Mesenchymal stem cell (in vitro differentiated cells and primary cell): ENCODE measurements around the gene QPRT.
A peak's percentile ranks its signal among the peaks of the same experiment; 100 is the strongest.

ENCODE experiments used
- DNase-seq: peaks from one replicate; pipeline ENCODE4 v3.0.0-alpha.2; 2013
- H2AFZ ChIP-seq: one replicate; pipeline ENCODE4 v1.6.1; 2013; ENCODE audit warnings: low read depth, mild to moderate bottlenecking, control low read depth, inconsistent platforms, low read length, moderate library complexity
- H2AK5ac ChIP-seq: 2 replicates; pipeline ENCODE4 v1.6.1; 2013; ENCODE audit warnings: low read length, moderate library complexity, mild to moderate bottlenecking, inconsistent platforms; ENCODE audit not compliant: severe bottlenecking
- H2BK120ac ChIP-seq: one replicate; pipeline ENCODE4 v1.6.1; 2013; ENCODE audit warnings: low read depth, mild to moderate bottlenecking, inconsistent platforms, low read length, moderate library complexity
- H2BK12ac ChIP-seq, 2 experiments: one replicate each; pipeline ENCODE4 v1.6.1; 2013; ENCODE audit warnings: inconsistent platforms in 2 of 2, low read length in 2 of 2, mild to moderate bottlenecking in 2 of 2, moderate library complexity in 2 of 2, control low read depth in 1 of 2
- H2BK15ac ChIP-seq: one replicate; pipeline ENCODE4 v1.6.1; 2013; ENCODE audit warnings: mild to moderate bottlenecking, low read depth, inconsistent platforms; ENCODE audit not compliant: poor library complexity, severe bottlenecking
- H2BK5ac ChIP-seq: 2 replicates; pipeline ENCODE4 v1.6.1; 2013; ENCODE audit warnings: low read depth, mild to moderate bottlenecking, low read length, control low read depth, inconsistent platforms; ENCODE audit not compliant: poor library complexity, severe bottlenecking
- H3K14ac ChIP-seq, 2 experiments: one replicate each; pipeline ENCODE4 v1.6.1; 2013; ENCODE audit warnings: inconsistent platforms in 2 of 2, low read length in 2 of 2, control low read depth in 1 of 2, mild to moderate bottlenecking in 1 of 2, moderate library complexity in 1 of 2
- H3K18ac ChIP-seq, 2 experiments: one replicate each; pipeline ENCODE4 v1.6.1; 2013; ENCODE audit warnings: inconsistent platforms in 2 of 2, low read length in 2 of 2, control low read depth in 1 of 2, low read depth in 1 of 2, mild to moderate bottlenecking in 1 of 2
- H3K23ac ChIP-seq, 2 experiments: one replicate each; pipeline ENCODE4 v1.6.1; 2013; ENCODE audit warnings: inconsistent platforms in 2 of 2, low read length in 2 of 2, mild to moderate bottlenecking in 2 of 2, moderate library complexity in 2 of 2, control low read depth in 1 of 2
- H3K27ac ChIP-seq: 2 replicates; pipeline ENCODE4 v1.5.1; 2013; ENCODE audit warnings: mild to moderate bottlenecking, moderate library complexity, low read length, control low read depth, inconsistent platforms; ENCODE audit not compliant: poor library complexity, severe bottlenecking
- H3K27me3 ChIP-seq, 2 experiments: 2 replicates each; pipeline versions ENCODE4 v1.6.1 to v1.7.0; 2013; ENCODE audit warnings: low read length in 2 of 2, mild to moderate bottlenecking in 2 of 2, moderate library complexity in 2 of 2, control low read depth in 1 of 2, inconsistent platforms in 1 of 2; ENCODE audit not compliant: control insufficient read depth in 1 of 2, insufficient read depth in 1 of 2
- H3K36me3 ChIP-seq, 2 experiments: 2 replicates each; pipeline versions ENCODE4 v1.6.1 to v1.7.0; 2013; ENCODE audit warnings: low read length in 2 of 2, control low read depth in 1 of 2, inconsistent platforms in 1 of 2, low read depth in 1 of 2, mild to moderate bottlenecking in 1 of 2; ENCODE audit not compliant: insufficient read depth in 2 of 2, control insufficient read depth in 1 of 2
- H3K4ac ChIP-seq, 2 experiments: one replicate each; pipeline ENCODE4 v1.6.1; 2013; ENCODE audit warnings: inconsistent platforms in 2 of 2, low read length in 2 of 2, mild to moderate bottlenecking in 2 of 2, moderate library complexity in 2 of 2, control low read depth in 1 of 2, low read depth in 1 of 2
- H3K4me1 ChIP-seq: 2 replicates; pipeline ENCODE4 v1.6.1; 2013; ENCODE audit warnings: low read depth, low read length, control low read depth; ENCODE audit not compliant: control insufficient read depth, insufficient read depth
- H3K4me2 ChIP-seq: 2 replicates; pipeline ENCODE4 v1.6.1; 2013; ENCODE audit warnings: low read length, mild to moderate bottlenecking, inconsistent platforms; ENCODE audit not compliant: poor library complexity, severe bottlenecking
- H3K4me3 ChIP-seq, 2 experiments: 2 replicates each; pipeline versions ENCODE4 v1.5.1 to v1.7.0; 2013; ENCODE audit warnings: low read length in 2 of 2, mild to moderate bottlenecking in 2 of 2, control low read depth in 1 of 2, low read depth in 1 of 2; ENCODE audit not compliant: insufficient read depth in 1 of 2
- H3K79me1 ChIP-seq: replicated peaks from 2 replicates; pipeline ENCODE4 v1.6.1; 2013; ENCODE audit warnings: mild to moderate bottlenecking, control low read depth, low read length, inconsistent platforms; ENCODE audit not compliant: poor library complexity, severe bottlenecking
- H3K9ac ChIP-seq: 2 replicates; pipeline ENCODE4 v1.7.0; 2013; ENCODE audit warnings: mild to moderate bottlenecking, low read length, moderate library complexity
- H3K9me3 ChIP-seq: 2 replicates; pipeline ENCODE4 v1.7.0; 2013; ENCODE audit warnings: mild to moderate bottlenecking, low read length; ENCODE audit not compliant: control insufficient read depth
- H4K8ac ChIP-seq: one replicate; pipeline ENCODE4 v1.6.1; 2013; ENCODE audit warnings: inconsistent platforms, mild to moderate bottlenecking, low read length, moderate library complexity
- H4K91ac ChIP-seq: one replicate; pipeline ENCODE4 v1.6.1; 2013; ENCODE audit warnings: mild to moderate bottlenecking, low read length, inconsistent platforms
- WGBS: methylation state at CpG from one replicate; pipeline ENCODE4 v1.1.7; 2013; ENCODE audit warnings: mixed read lengths; 5-methylcytosine and 5-hydroxymethylcytosine counted together

The QPRT gene

DNA sequence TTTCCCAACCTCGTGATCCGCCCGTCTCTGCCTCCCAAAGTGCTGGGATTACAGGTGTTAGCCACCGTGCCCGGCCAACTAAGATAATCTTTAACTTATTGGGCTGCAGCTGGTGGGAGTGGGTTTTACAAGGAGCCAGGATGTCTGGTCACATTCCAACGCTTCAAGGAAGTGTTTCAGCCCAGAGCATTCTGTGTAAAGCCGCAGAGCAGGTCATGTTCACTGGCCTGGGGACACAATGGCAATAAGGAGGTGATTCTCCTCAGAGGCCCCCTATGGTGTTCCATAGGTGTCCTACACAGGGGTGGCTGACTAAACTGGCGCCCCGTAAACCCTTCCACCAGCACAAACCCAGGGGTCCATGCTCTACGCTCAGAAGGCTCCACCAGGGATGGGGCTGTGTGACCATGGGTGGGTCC, 1.2 kb downstream of the QPRT start:
- peak overlapping the region in 1 of 2 experiments; percentile 41 for H3K14ac ChIP-seq
- H3K4me3 ChIP-seq = peak overlapping the region; percentile 26 to 80
- H3K23ac ChIP-seq = peak overlapping the region in 1 of 2 experiments; percentile 98
- no peak overlapping the region for H2BK120ac ChIP-seq
- H4K91ac ChIP-seq = no peak overlapping the region
- H3K4ac ChIP-seq = peak overlapping the region in 1 of 2 experiments; percentile 79
- no peak for DNase-seq
- no peaks in the 10 kb centered on the region for H3K27me3 ChIP-seq
- H2BK12ac ChIP-seq = peak overlapping the region in 1 of 2 experiments; percentile 90
- peak overlapping the region; percentile 15 for H2BK5ac ChIP-seq
- H2BK15ac ChIP-seq = no peak overlapping the region
- peak overlapping the region; percentile 97 for H3K27ac ChIP-seq
- WGBS = 72% methylated on average over 10 of the region's 10 CpGs
- H2AFZ ChIP-seq = no peak overlapping the region
- peak overlapping the region; percentile 39 for H3K9ac ChIP-seq
- peak overlapping the region; percentile 46 for H3K4me2 ChIP-seq
- peak overlapping the region; percentile 57 for H4K8ac ChIP-seq
- peaks cover 25% of the 10 kb centered on the region for H3K4me1 ChIP-seq
- H2AK5ac ChIP-seq = peak overlapping the region; percentile 90
- peaks cover 2% of the 10 kb centered on the region for H3K79me1 ChIP-seq
- peak overlapping the region; percentile 65 to 80 for H3K18ac ChIP-seq
- H3K9me3 ChIP-seq = no peaks in the 10 kb centered on the region
- H3K36me3 ChIP-seq = peaks cover under 1 to 39% of the 10 kb centered on the region in 2 experiments

DNA sequence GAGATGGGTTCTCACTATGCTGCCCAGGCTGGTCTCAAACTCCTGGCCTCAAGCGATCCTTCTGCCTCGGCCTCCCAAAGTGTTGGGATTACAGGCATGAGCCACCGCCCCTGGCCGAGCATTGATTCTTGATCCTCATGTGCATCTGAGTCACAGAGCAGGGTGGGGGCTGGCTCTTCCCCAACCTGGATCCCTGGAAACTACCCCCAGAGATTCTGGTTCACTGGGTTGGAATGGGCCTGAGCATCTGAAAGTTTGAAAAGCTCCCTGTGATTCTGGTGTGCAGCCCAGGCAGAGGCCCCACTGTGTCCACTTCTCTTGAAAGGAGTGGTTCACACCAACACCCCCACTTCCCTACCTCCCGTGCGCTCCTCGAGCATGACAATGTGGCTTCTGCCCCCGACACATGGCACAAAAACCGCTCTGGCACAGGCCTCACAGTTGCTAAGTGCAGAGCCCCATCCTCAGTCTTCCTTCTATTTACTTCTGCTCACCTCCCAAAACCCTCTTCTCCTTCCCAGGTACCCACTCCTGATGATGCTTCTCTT, 4.6 kb downstream of the QPRT start:
- peaks cover 39% of the 10 kb centered on the region for H3K4me1 ChIP-seq
- no peak overlapping the region for H4K8ac ChIP-seq
- no peak overlapping the region for H2AFZ ChIP-seq
- no peaks in the 10 kb centered on the region for H3K27me3 ChIP-seq
- H3K9ac ChIP-seq = peak overlapping the region; percentile 45
- peak overlapping the region; percentile 36 for H3K27ac ChIP-seq
- H4K91ac ChIP-seq = no peak overlapping the region
- H3K18ac ChIP-seq = no peak overlapping the region
- no peak overlapping the region for H2BK12ac ChIP-seq
- WGBS = 96% methylated on average over 9 of the region's 9 CpGs
- H3K4ac ChIP-seq = no peak overlapping the region
- H3K79me1 ChIP-seq = peaks cover 2% of the 10 kb centered on the region
- no peak overlapping the region for H2BK15ac ChIP-seq
- peaks cover 15 to 62% of the 10 kb centered on the region in 2 experiments for H3K36me3 ChIP-seq
- no peak overlapping the region for H2BK5ac ChIP-seq
- DNase-seq = no peak
- peak overlapping the region in 1 of 2 experiments; percentile 23 for H3K14ac ChIP-seq
- no peak overlapping the region for H3K4me3 ChIP-seq
- peak overlapping the region; percentile 7 for H3K4me2 ChIP-seq
- H3K23ac ChIP-seq = no peak overlapping the region
- H3K9me3 ChIP-seq = no peaks in the 10 kb centered on the region
- H2BK120ac ChIP-seq = no peak overlapping the region
- no peak overlapping the region for H2AK5ac ChIP-seq

DNA sequence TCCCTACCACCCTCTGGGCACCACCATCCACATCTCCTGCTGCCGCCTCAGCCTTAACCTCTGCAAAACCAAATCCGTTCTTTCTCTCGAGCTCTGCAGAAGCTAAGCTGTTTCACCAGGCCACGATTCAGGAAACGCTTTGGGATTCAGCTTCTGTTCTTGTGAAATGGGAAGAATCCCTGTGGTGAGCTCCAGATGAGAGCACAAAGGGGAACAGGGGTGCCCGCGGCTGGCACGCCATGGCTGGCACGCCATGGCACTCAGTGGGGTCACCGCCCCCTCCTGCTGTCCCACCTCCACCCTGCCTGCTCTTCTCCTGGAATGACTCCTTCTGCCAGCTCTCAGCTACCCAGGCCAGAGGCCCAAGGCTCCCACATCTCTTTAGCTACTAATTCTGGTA, 5.7 kb downstream of the QPRT start:
- no peak overlapping the region for H2AK5ac ChIP-seq
- H2BK120ac ChIP-seq = no peak overlapping the region
- no peak overlapping the region for H3K9ac ChIP-seq
- H3K4me2 ChIP-seq = no peak overlapping the region
- DNase-seq = no peak
- H4K91ac ChIP-seq = no peak overlapping the region
- H3K27me3 ChIP-seq = no peaks in the 10 kb centered on the region
- peaks cover 15 to 72% of the 10 kb centered on the region in 2 experiments for H3K36me3 ChIP-seq
- H2AFZ ChIP-seq = no peak overlapping the region
- peaks cover 37% of the 10 kb centered on the region for H3K4me1 ChIP-seq
- no peaks in the 10 kb centered on the region for H3K9me3 ChIP-seq
- H2BK5ac ChIP-seq = no peak overlapping the region
- no peak overlapping the region for H4K8ac ChIP-seq
- peaks cover 2% of the 10 kb centered on the region for H3K79me1 ChIP-seq
- no peak overlapping the region for H3K4me3 ChIP-seq
- peak overlapping the region; percentile 11 for H3K27ac ChIP-seq
- no peak overlapping the region for H2BK15ac ChIP-seq
- H2BK12ac ChIP-seq = no peak overlapping the region
- 96% methylated on average over 10 of the region's 10 CpGs for WGBS
- H3K18ac ChIP-seq = no peak overlapping the region
- no peak overlapping the region for H3K4ac ChIP-seq
- H3K23ac ChIP-seq = no peak overlapping the region
- H3K14ac ChIP-seq = no peak overlapping the region

DNA sequence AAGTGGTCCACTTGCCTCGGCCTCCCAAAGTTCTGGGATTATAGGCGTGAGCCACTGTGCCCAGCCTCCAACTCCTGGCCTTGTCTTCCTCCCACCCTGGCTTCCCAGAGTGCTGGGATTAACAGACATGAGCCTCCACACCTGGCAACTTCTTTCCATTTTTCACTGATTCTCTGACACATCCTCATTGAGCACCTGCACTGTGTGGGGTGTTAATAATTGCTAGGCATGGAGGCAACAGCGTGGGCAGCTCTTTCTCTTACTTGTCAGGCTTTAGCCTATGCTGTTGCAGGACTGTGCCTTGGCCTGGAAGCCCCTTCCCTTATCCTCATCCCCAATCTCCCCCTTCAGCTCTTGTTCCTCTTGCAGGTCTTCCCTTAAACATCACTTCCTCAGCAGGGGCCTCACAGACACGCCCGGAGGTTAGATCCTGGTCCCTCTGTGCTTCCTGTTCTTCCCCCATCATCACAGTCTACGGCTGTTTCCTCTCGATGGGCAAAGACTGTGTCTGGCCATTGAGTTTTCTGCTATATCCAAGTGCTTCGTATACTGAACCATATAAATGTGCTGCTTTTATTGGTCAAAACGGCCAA, 7.9 kb downstream of the QPRT start:
- peak overlapping the region in 1 of 2 experiments; percentile 52 for H3K18ac ChIP-seq
- peaks cover 35% of the 10 kb centered on the region for H3K4me1 ChIP-seq
- H2BK5ac ChIP-seq = no peak overlapping the region
- H3K9me3 ChIP-seq = no peaks in the 10 kb centered on the region
- no peak overlapping the region for H3K9ac ChIP-seq
- H3K27ac ChIP-seq = peak overlapping the region; percentile 75
- DNase-seq = no peak
- no peak overlapping the region for H3K23ac ChIP-seq
- no peak overlapping the region for H2BK15ac ChIP-seq
- peaks cover 2% of the 10 kb centered on the region for H3K79me1 ChIP-seq
- WGBS = 95% methylated on average over 9 of the region's 9 CpGs
- no peak overlapping the region for H2BK12ac ChIP-seq
- no peak overlapping the region for H3K4ac ChIP-seq
- peaks cover 15 to 80% of the 10 kb centered on the region in 2 experiments for H3K36me3 ChIP-seq
- peak overlapping the region; percentile 95 for H2AK5ac ChIP-seq
- no peak overlapping the region for H2AFZ ChIP-seq
- no peak overlapping the region for H2BK120ac ChIP-seq
- no peak overlapping the region for H3K4me3 ChIP-seq
- H3K14ac ChIP-seq = no peak overlapping the region
- H4K8ac ChIP-seq = peak overlapping the region; percentile 56
- no peak overlapping the region for H4K91ac ChIP-seq
- no peak overlapping the region for H3K4me2 ChIP-seq
- H3K27me3 ChIP-seq = no peaks in the 10 kb centered on the region
